HG02759 (cell line): ENCODE measurements around the gene FOXO3.

Source experiments
- ATAC-seq: cut with Tn5 transposase; IDR thresholded peaks from one replicate; pipeline ENCODE4 v1.9.1; 2021; ENCODE audit warnings: mild to moderate bottlenecking, moderate library complexity; ENCODE audit not compliant: unreplicated experiment

The FOXO3 gene

DNA sequence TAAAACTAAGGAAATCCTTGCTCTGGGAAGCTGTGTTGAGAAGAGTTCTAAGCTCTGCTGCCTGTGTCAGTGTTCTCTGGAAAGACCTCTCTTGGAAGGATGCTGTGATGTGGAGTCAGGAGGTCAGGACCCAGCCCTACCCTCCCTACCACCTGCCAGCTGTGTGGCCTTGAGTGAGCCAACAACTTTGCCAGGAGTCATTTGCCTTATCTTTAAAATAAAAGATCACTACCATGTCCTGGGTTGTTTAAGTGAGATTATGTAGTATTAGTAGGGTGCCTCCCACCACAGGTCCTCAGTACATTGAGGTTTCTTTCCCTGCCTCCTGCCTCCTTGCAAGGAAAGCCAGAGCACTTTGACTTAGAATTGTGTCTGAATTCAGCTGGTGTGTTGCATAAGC, 64.9 kb downstream of the FOXO3 start:
- no peak for ATAC-seq

DNA sequence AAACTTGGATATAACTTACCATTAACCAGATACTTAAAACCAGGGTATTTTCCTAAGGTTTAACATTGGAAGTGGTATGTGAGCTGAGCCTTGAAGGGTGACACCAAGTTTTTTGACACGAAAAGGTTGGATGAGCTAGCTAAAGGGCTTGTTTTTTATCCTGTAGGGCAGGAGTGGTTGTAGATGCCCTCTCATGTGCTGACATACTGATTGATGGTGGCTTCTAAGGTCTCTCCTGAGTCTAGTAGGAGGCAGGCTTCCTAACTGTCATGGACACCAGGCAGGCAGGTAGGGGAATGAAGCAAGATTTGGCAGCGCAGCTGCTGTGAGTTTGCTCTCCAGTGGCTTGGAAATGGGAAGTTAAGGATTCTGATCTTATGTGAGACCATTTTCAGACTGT, 66.1 kb downstream of the FOXO3 start:
- no peak for ATAC-seq

DNA sequence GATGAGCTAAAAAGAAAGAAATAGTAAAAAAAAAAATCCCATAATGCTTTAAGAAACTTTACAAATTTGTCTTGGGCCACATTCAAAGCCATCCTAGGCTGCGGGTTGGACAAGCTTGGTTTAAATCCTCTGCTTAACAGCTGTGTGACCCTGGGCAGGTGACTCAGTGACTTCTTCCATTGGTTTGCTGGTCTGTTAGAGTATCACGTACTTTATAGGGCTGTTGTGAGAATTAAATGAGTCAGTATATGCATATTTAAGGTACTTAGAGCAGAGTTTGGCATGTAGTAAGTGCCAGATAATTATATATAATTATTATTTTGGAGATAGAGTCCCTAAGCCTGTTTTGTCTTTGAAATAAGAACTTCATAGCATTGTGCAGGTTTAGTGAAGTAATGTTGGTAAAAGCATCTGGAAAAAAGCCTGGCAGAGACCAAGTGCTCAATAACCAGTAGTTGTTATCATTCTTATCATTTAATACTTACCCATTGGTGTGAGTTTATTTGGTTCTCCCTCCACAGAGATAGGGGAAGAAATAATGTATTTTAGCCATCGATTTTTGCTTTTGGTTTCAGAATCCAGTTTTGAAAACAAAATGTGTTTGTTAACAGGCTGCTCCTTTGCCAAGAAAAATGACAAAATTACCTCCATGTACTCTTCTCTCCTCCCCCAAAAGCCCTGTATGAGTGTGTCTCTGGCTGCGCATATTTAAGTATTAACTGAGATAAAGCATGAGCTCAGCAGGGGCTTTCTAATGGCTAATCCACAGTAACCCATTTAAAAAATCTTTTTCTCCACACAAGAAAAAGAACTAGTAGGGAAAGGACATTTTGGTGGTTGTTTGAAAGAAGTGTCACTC, 67.2 kb downstream of the FOXO3 start:
- no peak for ATAC-seq

DNA sequence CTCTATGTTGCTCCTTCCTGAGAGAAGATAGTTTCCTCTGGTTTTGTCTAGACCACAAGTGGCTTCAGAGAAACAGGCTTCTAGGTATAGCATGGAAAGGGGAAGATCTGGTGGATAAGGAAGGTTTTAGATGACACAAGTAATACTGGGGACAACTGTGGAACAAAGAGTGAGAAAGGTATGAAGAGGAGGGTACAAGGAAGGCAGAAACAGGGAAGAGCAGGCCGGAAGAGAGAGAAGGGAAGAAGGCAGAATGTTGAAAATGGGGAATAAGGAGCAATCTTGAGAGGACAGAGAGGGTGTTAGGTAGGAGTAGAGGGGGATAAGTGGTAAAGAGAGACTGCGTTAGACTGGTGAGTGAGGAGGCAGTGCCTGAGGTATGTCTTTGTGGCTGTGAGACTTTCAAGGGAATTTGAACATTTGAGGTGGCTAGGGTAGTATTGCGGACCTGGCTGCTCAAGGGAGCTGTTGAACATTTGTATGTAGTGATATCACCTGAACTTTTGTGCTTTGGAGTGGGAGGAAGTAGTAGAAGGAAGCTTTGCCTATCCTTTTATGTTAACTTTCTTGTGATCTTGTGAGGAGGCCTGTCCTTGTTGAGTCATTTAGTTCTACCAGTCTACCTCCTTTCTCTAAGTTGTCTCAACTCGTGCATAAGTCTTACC, 69.5 kb downstream of the FOXO3 start:
- ATAC-seq, result no peak

DNA sequence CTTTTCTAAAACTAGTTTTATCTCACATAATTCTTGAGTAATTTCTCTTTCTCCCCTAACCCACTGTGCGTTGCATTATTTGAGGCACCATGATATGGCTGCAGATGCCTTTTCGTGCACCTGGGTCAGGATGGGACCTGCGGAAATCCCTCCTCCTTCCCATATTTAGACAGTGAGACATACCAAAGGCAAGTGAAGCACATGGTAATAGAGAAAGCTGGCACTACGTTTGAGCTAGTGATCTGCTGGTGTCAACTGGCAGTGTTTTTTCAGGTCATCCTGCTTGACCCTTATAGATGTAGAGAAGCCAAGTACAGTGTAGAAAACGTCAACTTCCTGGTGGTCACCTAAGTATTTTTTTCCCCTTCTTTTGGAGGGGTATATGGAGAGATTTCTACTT, 71.7 kb downstream of the FOXO3 start:
- no peak for ATAC-seq

DNA sequence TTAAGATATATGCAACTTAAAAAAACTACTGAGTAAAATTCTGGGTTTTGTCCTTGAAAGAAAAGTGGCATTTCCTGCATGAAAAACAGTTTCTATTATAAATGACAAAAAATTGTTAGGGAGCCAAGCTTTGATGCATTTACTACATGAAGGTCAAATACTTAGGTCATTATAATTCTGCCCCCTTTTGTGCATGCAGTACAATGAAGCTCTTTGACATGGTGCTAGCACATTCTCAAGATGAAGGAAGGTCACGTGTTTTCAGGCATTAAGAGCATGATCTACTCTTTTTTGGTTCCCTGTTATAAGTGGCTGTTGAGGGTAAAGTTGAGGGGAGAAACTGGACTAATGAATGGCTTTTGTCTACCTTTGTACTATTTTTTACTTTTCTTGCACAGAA, 72.7 kb downstream of the FOXO3 start:
- ATAC-seq, result no peak

DNA sequence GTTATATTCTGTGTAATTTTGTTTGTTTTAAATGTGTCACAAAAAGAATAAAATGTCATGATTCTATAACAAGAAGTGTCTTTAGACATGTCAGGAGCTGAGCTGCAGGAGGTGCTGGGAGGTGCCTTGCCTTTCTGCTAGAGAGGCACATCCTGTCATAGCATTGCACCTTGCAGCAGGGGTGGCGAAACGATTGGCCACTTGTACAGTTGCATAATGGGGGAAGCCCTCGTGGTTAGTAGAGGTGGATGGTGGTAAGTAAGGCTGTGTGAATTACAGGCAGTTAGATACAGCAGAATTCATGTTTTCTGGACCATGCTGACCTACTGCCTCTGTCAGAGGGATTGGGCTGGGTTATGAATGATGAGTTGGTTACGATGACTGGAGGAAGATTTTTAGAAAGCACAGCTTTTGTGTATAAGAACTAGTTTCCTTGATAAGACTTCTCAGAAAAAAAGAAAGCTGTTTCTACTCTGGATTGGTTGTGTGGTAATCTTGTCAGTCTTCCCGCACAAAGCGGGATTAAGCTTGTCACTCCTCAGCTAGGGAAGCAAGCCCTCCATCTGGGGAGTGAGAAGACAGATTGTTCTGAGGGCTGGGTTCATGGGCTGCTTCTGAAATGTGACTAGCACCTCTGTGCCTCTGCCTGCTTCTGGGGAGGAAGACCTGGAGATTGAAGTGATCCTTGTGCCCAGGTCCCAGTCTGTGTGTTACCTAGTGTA, 74.9 kb downstream of the FOXO3 start:
- ATAC-seq, result no peak

DNA sequence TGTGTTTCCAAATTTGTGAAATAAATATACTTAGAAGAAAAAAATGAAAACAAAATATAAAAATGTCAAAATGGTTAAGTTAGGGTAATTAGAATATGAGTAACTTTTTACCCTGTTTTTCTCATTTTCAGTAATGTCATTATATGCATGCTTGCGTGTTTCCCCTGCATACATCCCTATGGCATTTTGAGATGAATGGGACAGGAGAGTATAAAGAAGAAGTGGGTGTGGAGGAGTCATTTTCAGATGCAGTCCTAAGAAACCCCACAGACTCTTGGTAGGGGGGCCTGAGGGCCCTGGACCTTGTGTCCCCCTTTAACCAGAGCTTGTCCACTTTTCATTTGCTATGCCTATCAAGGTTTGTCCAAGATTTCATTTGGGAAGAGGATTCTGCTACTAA, 77.2 kb downstream of the FOXO3 start:
- no peak for ATAC-seq

DNA sequence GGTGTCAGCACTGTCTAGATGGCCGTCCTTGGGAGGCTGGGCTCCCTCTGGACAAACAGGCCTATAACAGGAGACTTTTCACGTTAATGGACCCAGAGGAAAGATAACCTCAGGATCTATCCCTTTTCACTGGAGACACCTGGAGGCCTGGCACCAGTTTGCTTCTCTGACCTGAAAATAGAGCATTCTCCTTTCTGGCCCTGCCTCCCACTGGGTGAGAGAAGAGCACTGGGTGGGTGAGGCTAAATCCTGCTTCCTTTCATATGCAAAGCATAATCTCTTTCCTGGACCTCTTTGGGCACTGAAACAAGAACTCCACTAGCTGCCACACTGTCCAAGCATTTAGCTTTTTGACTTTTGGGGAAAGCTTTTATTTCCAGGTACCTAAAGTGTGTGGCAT, 78.3 kb downstream of the FOXO3 start:
- no peak for ATAC-seq

DNA sequence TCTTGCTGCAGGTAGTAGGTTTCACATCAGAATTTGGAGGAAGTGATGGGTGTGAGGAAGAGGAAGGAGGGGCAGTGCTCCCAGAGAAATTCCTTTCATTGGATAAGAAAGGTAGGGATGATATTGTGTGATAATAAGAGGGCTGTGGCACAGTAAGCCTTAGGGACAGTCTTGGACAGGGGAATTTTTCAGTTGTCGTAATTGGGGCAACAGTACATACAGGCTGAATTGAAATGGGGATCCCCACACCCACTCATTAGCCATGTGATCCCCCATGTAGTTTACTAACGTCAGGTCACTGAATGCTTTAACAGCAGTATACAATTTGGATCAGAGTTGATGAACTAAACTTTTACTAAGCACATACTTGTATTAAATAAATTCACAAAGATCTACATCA, 79.4 kb downstream of the FOXO3 start:
- ATAC-seq, result no peak

DNA sequence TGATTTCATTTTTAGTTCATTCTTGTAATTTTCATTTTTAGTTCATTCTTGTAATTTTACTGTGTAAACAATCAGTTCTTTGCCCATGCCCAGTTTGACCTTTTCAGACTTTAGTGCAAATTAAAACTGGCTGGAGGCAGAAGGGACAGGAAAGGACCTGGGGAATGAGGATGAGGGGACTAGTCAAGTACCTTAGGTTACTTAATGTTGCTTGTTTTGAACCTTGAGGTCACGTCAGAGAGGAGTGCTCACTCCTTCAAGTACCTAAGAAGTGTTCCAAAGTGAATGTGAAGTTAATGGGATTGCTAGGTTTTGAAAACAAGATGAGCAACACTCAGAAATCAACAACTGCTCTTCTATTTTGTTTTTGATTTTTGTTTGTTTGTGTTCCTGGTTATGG, 82.5 kb downstream of the FOXO3 start:
- no peak for ATAC-seq

DNA sequence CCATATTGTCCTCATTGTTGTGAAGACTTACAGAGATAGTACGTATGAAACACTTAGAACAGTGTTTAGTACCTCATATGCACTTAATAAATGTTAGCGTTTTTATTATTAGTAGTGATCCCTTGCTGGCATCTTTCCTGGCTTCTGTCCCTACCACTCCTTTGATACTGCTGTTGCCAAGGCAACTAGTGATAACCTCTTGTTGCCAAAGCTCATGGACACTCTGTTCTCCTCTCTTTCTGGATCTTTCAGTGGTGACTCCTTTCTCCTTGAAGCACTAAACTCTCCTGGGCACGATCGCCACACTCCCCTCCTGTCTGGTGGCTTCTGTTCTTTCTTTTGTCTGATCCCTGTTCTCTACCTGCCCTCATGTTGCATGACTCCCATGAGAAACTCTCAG, 83.5 kb downstream of the FOXO3 start:
- ATAC-seq, result no peak

DNA sequence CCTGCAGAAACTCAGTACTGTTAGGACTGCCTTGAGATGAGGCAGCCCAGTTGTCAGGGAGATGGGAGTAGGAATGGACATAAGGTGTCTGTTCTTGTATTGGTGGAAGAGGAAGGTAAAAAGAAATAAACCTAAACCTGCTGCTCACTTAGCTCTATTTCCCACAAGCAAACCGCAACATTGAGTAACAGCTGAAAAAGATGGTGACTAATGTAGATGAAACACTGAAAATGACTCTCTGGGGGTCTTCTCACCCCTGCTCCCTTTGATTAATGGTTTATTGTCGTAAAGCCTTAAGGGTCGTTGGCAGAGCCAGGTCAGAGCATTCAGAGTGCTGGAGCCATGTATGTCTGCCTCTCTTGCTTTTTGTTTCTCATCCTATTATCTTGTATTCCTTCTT, 87.5 kb downstream of the FOXO3 start:
- ATAC-seq, result no peak

DNA sequence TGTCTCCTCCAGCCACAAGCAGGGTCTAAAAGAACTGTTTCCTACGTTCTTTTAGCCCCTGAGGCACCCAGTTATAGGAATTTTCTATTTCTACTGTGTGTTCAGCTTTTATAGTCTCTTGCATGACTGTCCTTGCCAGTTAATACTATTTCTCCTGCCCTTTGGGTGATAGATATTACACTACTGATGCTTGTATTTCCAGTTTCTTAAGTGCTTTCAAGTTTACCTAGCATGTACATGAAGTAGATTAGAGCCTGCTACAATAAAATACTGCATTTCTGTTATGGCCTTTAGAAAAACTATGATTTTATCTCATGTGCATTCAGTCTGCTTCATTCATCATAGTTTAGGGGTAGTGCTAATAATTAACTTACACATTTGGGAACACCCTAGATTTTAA, 89.6 kb downstream of the FOXO3 start:
- ATAC-seq, result no peak

DNA sequence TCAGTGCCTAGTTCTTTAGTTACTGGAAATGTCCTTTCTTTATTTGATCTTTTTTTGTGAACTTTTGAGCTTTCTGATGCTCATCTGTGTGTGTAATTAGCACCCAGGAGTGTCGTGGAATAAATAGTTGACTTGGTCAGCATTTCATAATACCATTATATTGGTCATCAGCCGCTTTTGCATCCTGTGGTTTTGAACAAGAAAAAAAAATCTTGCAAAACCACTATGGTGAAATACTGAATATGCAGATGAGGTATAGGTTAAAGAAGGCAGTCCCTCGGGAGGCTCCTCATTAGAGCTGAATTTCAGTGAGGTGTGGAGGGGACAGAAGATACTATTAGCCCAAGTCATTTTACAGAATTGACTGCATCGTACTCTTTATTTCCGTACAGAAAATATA, 90.1 kb downstream of the FOXO3 start:
- ATAC-seq, result no peak

DNA sequence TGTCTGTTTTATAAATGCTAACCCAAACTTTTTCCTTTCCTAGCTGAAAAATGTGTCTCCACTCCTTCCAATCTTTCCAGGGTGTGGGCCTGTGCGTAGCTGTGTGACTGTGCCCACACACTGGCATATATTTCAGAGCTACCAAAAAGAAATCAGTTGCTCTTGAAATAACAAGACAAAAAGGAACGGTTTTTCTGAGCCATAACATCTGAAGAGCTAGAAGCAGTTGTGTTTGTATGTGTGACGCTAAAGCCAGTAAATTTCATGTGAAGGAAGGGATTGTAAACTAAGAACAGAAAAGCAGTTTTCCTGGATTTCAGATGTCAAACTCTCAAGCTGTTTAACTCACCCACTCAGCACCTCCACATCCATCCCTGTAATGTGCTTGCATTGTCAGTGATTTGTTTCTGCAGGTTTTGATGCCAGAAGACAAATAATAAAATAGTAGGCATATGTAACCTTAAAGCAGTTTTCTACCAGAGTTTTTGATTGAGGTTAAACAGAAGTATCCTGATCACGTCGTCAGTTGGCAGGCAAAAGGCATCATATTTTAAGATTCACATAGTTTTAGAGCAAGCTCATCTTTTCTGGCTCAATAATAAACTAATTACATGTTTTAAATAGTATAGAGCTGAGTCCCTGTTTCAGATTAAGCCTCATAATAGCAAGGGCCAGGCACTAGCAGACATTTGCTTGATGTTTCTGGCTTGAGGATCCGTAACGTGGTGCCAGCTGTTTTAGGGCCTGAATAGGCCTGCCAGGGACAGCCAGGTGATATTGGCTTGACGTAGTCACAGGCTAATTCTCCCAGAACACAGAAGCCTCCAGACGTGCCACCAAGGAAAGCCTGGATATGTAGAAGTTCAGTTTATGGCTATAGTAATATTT, 90.9 kb downstream of the FOXO3 start:
- ATAC-seq, result no peak

DNA sequence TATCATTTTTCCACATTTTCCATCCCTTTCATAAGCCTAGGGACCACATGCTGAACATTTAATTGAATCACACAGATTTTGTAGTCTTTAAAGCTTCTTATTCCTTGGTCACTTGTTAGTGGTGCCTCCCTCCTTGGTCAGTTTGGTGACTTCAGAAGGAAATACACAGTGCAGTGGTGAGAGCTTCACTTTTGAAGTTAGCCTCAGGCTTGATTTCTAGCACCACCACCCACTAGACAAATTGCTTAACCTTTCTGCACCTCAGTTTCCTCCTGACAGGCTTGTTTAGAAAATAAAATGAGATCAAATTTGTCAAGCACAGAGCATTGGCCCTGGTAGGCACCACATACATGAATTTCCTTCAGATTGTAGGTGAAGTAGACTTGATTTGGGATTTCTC, 91.7 kb downstream of the FOXO3 start:
- no peak for ATAC-seq

DNA sequence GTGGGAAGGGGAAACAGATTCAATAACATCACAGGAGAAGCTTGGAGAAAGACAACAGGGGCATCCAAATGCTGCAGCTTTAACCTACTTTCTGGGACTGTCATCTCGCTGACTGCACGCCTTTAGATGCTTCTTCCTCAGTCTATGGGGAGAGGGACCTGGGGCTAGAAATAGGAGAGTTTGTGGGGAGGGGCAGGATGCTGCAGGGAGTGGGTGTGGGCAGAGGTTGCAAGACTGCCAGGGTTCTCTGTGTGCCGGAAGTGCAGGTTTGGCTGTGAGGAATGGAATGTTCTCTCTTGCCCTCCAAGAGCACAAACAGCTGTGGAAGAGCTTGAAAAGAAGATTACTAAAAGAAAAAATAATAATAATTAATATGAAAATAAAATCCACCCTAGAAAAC, 93.2 kb downstream of the FOXO3 start:
- ATAC-seq, result no peak

DNA sequence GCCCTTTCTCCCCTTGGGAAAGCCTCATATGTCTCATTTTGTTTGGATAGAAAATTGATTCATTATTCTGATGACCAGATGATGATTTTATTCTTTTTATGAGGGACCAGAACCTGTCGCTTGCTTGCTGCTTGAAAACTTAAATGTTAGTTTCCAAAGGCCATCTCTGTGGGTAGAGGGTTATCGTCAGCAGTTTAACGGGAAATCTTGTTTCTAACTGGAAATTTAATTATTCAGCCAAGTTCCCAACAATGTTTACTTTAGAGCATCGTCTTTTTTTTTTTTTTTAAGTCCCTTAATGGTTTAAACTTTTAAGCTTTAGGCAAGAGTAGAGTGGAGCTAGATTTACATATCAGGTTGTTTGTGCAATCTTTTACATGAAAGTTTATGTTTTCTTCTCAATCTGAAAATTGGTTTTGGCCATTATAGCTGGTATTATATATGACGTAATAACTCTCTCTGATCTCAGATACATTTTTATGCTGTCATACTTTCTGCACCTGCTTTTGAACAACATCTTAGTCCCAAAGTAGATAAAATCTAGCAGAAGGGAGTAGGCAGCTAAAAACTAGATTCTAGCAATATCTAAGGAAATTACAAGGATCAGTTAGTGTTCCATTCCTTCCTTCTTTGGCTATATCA, 93.9 kb downstream of the FOXO3 start:
- no peak for ATAC-seq

DNA sequence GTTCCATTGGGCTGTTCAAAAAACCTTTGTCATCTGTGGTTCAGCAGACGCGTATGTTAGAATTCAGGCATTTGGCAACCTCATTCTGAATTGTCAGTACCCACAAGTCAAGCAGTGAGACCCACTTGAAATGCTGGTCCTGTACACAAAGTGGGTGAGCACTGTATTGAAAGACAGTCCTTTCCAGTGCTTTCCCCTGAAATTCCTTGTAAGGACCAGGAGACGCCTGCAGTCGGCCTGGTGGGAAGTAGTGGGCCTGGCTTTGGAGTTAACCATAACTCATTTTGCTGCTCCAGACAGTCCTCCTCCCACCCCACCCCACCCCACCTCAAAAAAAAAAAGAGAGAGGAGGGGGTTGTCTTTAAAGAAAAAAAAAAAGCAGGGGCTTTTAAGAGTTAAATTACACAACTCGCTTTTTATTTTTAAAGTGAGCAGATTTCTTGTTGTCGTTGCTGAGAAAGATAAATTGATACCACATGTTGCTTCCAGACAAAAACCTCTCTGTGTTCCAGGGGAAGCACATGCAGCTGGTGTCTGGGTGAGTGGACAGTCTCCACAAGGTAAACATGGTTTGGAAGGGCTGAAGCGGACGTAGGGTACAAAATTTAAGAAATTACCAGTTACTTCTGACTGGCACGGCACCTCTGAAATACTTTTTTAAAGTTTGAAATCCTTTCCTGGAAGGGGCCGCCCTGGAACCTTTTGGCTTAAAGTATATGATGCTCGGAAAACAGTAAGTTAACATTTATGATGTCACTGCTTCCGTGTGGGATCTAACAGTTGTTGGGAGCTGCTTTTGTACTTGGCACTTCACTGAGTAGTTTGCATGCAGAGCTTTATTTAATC, 95.3 kb downstream of the FOXO3 start:
- no peak for ATAC-seq
